NCI-H187 treated with DMSO at 0.1 percent for 48 hours (cell line): ENCODE data around the gene DSCAM.

Experiments used
- DNase-seq: peaks from one replicate; lab custom pipeline; 2025; lab: John Stamatoyannopoulos, UW

Gene DSCAM

GRCh38 chr21:40840401-40841125 lies 6.4 kb downstream of the DSCAM start:
- no peak for DNase-seq

- no peak for DNase-seq
These were observed 7.4 kb downstream of the DSCAM start for GRCh38 chr21:40839521-40839920.

- DNase-seq: no peak
These were observed 9.5 kb downstream of the DSCAM start for GRCh38 chr21:40837456-40837855.

GRCh38 chr21:40835184-40835694 lies 11.7 kb downstream of the DSCAM start:
- DNase-seq: no peak

- no peak for DNase-seq
These were observed 13.8 kb downstream of the DSCAM start for GRCh38 chr21:40833184-40833583.

- no peak for DNase-seq
These were observed 14.6 kb downstream of the DSCAM start for GRCh38 chr21:40832316-40832715.

- DNase-seq: no peak
These were observed 16.1 kb downstream of the DSCAM start for GRCh38 chr21:40830836-40831235.

GRCh38 chr21:40829791-40830190 lies 17.2 kb downstream of the DSCAM start:
- DNase-seq: no peak

- no peak for DNase-seq
These were observed 17.6 kb downstream of the DSCAM start for GRCh38 chr21:40829308-40829707.

GRCh38 chr21:40827509-40827908 lies 19.4 kb downstream of the DSCAM start:
- no peak for DNase-seq

GRCh38 chr21:40819071-40819900 lies 27.7 kb downstream of the DSCAM start:
- DNase-seq: no peak

GRCh38 chr21:40813918-40814317 lies 33.0 kb downstream of the DSCAM start:
- DNase-seq: no peak

GRCh38 chr21:40809673-40810197 lies 37.2 kb downstream of the DSCAM start:
- DNase-seq: no peak

- DNase-seq: no peak
These were observed 43.9 kb downstream of the DSCAM start for GRCh38 chr21:40803101-40803500.

GRCh38 chr21:40800126-40800525 lies 46.8 kb downstream of the DSCAM start:
- DNase-seq: no peak

- DNase-seq: no peak
These were observed 49.1 kb downstream of the DSCAM start for GRCh38 chr21:40797891-40798290.

GRCh38 chr21:40797410-40797809 lies 49.5 kb downstream of the DSCAM start:
- no peak for DNase-seq

- no peak for DNase-seq
These were observed 50.5 kb downstream of the DSCAM start for GRCh38 chr21:40796464-40796863.

- no peak for DNase-seq
These were observed 51.6 kb downstream of the DSCAM start for GRCh38 chr21:40795313-40795712.

GRCh38 chr21:40792691-40793456 lies 54.1 kb downstream of the DSCAM start:
- no peak for DNase-seq

GRCh38 chr21:40788635-40789034 lies 58.3 kb downstream of the DSCAM start:
- DNase-seq: no peak

GRCh38 chr21:40783404-40783803 lies 63.6 kb downstream of the DSCAM start:
- DNase-seq: no peak
